LNCAP (cell line): ENCODE measurements around the gene SLC4A3.

Source experiments
- TF ChIP-seq, protein P1 (sequence below): fragments of 450-650 bp; IDR thresholded peaks from 2 replicates; pipeline ENCODE4 v1.5.1; 2017; ENCODE audit warnings: mild to moderate bottlenecking

SLC4A3 gene

DNA sequence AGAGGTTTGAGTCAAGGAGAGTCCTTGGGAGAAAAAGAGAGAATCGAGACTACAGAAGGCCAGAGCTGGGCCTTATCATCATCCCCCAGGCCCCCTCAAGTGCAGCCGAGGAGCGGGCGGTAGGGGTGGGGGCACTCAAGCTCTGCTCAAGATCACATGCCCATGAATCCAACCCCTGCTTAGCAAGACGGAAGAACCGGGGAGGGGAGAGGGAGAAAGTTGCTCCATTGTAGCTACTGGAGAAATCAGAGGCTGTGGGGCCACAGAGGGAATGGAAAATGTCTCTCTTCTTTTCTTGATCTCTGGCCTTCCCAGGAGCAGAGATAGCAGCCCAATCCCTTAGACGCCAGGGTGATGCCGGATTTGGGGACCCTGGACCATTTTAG is 14.6 kb downstream of the SLC4A3 start:
- TF ChIP-seq, protein P1, sequence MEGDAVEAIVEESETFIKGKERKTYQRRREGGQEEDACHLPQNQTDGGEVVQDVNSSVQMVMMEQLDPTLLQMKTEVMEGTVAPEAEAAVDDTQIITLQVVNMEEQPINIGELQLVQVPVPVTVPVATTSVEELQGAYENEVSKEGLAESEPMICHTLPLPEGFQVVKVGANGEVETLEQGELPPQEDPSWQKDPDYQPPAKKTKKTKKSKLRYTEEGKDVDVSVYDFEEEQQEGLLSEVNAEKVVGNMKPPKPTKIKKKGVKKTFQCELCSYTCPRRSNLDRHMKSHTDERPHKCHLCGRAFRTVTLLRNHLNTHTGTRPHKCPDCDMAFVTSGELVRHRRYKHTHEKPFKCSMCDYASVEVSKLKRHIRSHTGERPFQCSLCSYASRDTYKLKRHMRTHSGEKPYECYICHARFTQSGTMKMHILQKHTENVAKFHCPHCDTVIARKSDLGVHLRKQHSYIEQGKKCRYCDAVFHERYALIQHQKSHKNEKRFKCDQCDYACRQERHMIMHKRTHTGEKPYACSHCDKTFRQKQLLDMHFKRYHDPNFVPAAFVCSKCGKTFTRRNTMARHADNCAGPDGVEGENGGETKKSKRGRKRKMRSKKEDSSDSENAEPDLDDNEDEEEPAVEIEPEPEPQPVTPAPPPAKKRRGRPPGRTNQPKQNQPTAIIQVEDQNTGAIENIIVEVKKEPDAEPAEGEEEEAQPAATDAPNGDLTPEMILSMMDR = no peak

DNA sequence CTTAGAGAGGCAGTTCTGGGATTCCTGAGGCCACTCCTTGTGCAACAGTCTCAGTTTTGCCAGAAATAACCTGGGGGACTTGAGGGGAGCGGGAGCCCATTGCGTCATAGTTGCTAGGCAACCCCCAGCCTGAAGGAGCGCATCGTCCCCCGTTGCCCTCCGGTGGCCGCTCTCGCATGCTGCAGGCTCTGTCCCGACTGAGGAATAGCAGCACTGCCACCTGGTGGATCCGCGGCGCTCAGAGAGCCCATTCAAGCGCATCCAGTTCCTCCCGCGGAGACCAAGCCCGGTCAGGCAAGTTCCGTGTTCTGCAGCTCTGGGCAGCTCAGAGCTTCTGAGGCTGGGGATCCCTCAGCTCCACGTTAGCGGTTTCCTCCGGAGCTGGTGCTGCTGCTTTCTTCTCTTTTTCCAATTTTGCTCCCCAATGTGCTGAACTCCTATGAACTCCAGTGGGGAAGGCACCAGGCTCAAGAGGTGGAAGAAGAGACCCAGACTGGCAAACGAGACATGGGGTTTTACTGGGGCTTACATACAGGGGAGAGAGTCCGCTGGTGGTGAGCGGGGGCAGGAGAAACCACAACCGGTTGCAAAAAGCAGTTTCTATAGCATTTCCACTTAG is 15.1 kb downstream of the SLC4A3 start:
- TF ChIP-seq, protein P1 = peak; percentile 91

DNA sequence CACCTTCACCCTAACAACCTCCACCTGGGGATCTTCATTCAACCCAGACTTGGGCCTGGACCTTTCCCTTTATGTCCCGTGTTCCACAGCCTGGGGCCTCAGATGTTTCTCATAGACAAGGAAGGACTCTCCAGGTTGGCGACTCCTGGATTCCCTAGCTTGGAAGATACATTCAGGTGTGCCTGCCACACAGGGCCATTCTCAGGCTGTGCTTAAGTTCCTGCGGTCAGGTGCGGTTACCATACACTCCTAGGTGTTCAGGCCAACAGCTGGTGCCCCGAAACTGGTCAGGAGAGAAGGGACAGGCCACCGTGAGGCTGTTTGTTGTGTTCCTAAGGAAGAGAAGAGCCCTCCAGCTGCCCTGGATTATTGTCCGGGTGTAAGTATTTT is 15.6 kb downstream of the SLC4A3 start:
- TF ChIP-seq, protein P1 = no peak

DNA sequence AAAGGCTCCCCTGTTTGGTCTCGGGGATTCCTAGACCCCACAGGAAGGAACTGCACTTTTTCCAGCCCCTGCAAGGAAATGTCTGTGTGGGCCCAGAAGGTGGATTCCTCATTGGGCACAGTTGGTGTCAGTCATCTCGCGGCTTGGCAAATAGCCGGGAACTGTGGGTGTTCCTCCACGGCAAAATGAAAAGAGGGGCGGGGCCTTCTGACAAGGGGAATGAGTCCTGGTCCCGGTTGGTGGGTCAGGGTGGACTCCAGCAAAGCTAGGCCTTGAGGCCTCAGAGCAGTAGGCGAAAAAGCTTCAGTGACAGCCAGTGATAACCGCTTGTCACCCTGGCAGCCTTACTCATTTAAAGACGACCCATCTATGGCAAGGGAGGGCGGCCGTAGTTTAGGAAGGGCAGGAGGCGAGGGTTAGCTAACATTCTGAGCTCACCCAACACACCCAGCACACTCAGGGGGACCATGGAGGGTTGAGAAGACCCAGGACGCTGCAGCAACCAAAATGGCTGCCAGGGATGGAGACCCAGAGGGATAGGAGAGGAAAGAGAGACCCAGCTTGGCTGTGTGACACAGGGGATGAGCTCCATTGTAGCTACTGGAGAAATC is 16.5 kb downstream of the SLC4A3 start:
- TF ChIP-seq, protein P1 = no peak

DNA sequence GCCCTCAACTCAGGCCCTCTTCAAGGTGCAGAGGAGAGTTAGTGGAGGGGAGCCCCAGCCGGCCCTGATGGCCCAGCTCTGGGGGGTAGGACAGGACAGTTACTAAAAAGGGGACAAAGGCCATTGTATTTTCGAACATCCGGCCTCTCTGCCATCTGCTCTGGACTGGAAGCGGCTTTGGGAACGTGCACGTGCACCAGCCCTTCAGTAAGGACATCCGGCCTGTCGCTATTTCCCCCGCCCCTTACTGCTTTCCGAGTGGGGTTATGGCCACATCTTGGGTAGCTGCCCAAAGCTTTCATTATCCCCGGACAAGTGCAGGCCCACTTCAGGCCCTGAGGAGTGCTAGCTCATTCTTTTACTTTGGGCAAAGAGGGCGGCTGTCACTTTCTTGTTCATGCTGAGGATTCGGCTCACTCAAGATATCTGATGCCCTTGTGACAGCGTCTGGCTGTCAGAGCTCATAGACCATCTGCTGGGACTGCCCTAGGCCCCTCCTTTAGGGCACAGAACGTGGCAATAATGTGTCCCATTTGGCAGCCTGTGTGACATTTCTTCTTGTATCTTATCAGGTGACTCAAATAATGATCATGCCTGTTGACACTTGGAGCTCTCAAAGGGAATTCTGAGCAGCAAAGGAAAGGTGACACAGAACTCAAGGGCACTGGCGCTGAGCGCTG is 17.5 kb downstream of the SLC4A3 start:
- TF ChIP-seq, protein P1 = no peak

DNA sequence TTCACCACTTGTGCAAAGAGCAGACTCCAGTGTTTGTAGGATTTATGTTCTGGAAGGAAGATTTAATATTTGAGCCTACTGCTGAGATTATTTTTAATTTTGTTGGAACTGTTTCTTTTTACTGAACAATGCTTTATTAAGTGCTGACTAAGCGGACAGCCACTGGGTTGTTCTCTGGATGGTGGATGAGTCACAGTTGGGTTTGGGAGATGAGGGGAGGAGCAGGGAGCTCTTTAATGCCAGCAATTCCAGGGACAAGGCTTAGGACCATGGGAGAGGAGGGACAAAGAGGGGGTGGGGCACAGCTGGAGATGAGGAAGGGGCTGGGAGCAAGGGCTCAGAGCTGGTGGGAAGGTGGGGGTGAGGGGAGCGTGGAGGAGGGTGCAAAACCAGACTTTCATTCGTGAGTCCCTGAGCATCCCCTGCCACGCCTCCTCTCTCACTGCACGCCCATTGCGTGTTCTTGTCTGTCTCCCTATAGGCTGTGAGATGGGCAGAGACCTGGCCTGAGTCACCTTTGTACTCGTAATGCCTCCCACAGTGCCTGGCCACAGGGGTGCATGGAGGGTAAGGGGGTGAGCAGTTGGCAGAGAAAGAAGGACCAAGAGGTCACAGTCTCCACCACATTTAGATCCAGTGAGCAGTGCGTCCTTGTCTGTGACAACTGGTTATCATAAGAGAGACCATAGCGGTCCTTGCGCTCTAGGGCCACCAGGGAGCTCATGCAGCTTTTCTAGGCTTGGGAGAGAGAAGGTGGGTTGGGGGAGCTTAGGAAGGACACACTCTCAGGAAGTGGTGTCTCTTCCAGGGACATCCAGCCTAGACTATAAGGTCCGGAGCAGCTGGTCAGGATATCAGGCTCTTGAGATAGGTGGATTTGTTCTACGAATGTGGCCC is 18.4 kb downstream of the SLC4A3 start:
- TF ChIP-seq, protein P1 = no peak

DNA sequence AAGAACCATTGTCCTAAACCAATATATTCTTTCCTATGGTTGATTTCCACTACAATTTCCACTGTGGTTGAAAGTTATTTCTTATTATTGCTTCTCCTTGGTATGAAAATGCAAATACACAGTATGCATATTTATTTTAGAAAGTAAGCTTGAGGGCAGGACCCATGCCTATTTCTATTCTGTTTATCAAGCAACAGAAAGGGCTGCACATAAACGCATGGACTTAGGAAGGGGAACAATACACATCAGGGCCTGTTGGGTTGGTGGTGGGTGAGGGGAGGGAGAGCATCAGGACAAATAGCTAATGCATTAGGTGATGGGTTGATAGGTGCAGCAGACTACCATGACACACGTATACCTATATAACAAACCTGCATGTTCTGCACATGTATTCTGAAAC is 20.7 kb downstream of the SLC4A3 start:
- TF ChIP-seq, protein P1 = no peak
